Regular cardiac myocyte (primary cell): ENCODE measurements around the gene NPSR1. TPM values are rescaled to one million over a fixed set of nuclear protein-coding genes. Genes with fewer than 3 reads are reported as not detected.

Source experiments
- total RNA-seq: library from RNA; depleted of rRNA; stranded (reverse); fragments of >200 nt; gene quantifications from 2 replicates; pipeline ENCODE4 v1.2.3, GENCODE V29; 2014

NPSR1 gene
- total RNA-seq = not detected in 2 replicates

GRCh38 chr7:34657632-34658268 lies at the start of gene NPSR1:
Gene NPSR1 (plus strand): TSS chr7:34658218. CDS start chr7:34658413, 195 bp downstream.

